SK-N-SH treated with all-trans-retinoic acid at 6 μM for 48 hours (cell line): Measurements from ENCODE around the gene CASP7.
A peak's percentile ranks its signal among the peaks of the same experiment; 100 is the strongest.

ENCODE experiments used
- ATAC-seq: fragments of 200-7000 bp; cut with Tn5 transposase; 3 replicates; pipeline ENCODE4 v1.9.1; 2020; ENCODE audit warnings: mild to moderate bottlenecking, moderate library complexity
- ARNTL ChIP-seq: fragments of 450-650 bp; formaldehyde crosslinking; IDR thresholded peaks from 2 replicates; pipeline ENCODE4 v1.5.0; 2020; ENCODE audit warnings: low read depth, mild to moderate bottlenecking, moderate library complexity, borderline replicate concordance
- BACH2 ChIP-seq: fragments of 250-450 bp; sonication (Bioruptor Pico); IDR thresholded peaks from 2 replicates; pipeline ENCODE4 v1.9.0; 2021; ENCODE audit warnings: mild to moderate bottlenecking, borderline replicate concordance
- CSDC2 ChIP-seq: fragments of 250-450 bp; sonication (Bioruptor Pico); IDR thresholded peaks from 2 replicates; pipeline ENCODE4 v1.5.0; 2020; ENCODE audit warnings: mild to moderate bottlenecking, moderate library complexity
- ESRRG ChIP-seq: fragments of 250-450 bp; sonication (Bioruptor Pico); IDR thresholded peaks from 2 replicates; pipeline ENCODE4 v1.6.1; 2021; ENCODE audit warnings: mild to moderate bottlenecking
- ISL1 ChIP-seq: fragments of 250-450 bp; sonication (Bioruptor Pico); IDR thresholded peaks from 2 replicates; pipeline ENCODE4 v2.1.2; 2022; ENCODE audit warnings: mild to moderate bottlenecking, moderate library complexity
- OSR1 ChIP-seq: fragments of 250-450 bp; sonication (Bioruptor Pico); IDR thresholded peaks from 2 replicates; pipeline ENCODE4 v1.8.0; 2022; ENCODE audit warnings: moderate library complexity, mild to moderate bottlenecking, inconsistent platforms
- RARB ChIP-seq: fragments of 250-450 bp; sonication (Bioruptor Pico); IDR thresholded peaks from 2 replicates; pipeline ENCODE4 v1.8.0; 2021; ENCODE audit warnings: mild to moderate bottlenecking, moderate library complexity
- SNAI2 ChIP-seq: fragments of 250-450 bp; sonication (Bioruptor Pico); IDR thresholded peaks from 2 replicates; pipeline ENCODE4 v1.5.0; 2020; ENCODE audit warnings: mild to moderate bottlenecking, moderate library complexity
- TCF4 ChIP-seq: fragments of 250-450 bp; sonication (Bioruptor Pico); IDR thresholded peaks from 2 replicates; pipeline ENCODE4 v1.8.0; 2021; ENCODE audit warnings: mild to moderate bottlenecking, moderate library complexity, borderline replicate concordance
- TOX ChIP-seq: fragments of 250-450 bp; sonication (Bioruptor Pico); IDR thresholded peaks from 2 replicates; pipeline ENCODE4 v1.8.0; 2021; ENCODE audit warnings: mild to moderate bottlenecking, moderate library complexity, borderline replicate concordance
- ZC3H10 ChIP-seq: fragments of 250-450 bp; sonication (Bioruptor Pico); IDR thresholded peaks from 2 replicates; pipeline ENCODE4 v1.5.1; 2021; ENCODE audit warnings: mild to moderate bottlenecking, moderate library complexity
- ZFP3 ChIP-seq: fragments of 250-450 bp; sonication (Bioruptor Pico); IDR thresholded peaks from 2 replicates; pipeline ENCODE4 v1.5.0; 2020; ENCODE audit warnings: mild to moderate bottlenecking, moderate library complexity
- ZFP30 ChIP-seq: fragments of 450-650 bp; formaldehyde crosslinking; IDR thresholded peaks from 2 replicates; pipeline ENCODE4 v1.5.0; 2022; ENCODE audit warnings: mild to moderate bottlenecking, moderate library complexity
- ZNF565 ChIP-seq: fragments of 450-650 bp; formaldehyde crosslinking; conservative IDR thresholded peaks from 2 replicates; pipeline ENCODE4 v1.5.0; 2020; ENCODE audit warnings: low read depth, mild to moderate bottlenecking, moderate library complexity
- ZNF8 ChIP-seq: fragments of 450-650 bp; formaldehyde crosslinking; IDR thresholded peaks from 2 replicates; pipeline ENCODE4 v1.5.0; 2020; ENCODE audit warnings: mild to moderate bottlenecking, moderate library complexity
- TF ChIP-seq, protein P1 (sequence below): fragments of 250-450 bp; sonication (Bioruptor Pico); IDR thresholded peaks from 2 replicates; pipeline ENCODE4 v1.8.0; 2021; ENCODE audit warnings: low read depth, mild to moderate bottlenecking, moderate library complexity, borderline replicate concordance
- TF ChIP-seq, protein P2 (sequence below): fragments of 250-450 bp; sonication (Bioruptor Pico); IDR thresholded peaks from 2 replicates; pipeline ENCODE4 v1.5.1; 2021; ENCODE audit warnings: mild to moderate bottlenecking, moderate library complexity
- TF ChIP-seq, protein P3 (sequence below): fragments of 250-450 bp; sonication (Bioruptor Pico); IDR thresholded peaks from 2 replicates; pipeline ENCODE4 v1.5.1; 2020; ENCODE audit warnings: low read depth, mild to moderate bottlenecking, moderate library complexity
- TF ChIP-seq, protein P4 (sequence below): fragments of 250-450 bp; sonication (Bioruptor Pico); IDR thresholded peaks from 2 replicates; pipeline ENCODE4 v1.5.0; 2020; ENCODE audit warnings: mild to moderate bottlenecking, moderate library complexity
- TF ChIP-seq, protein P5 (sequence below): fragments of 250-450 bp; sonication (Bioruptor Pico); IDR thresholded peaks from 2 replicates; pipeline ENCODE4 v1.8.0; 2020; ENCODE audit warnings: mild to moderate bottlenecking, moderate library complexity, borderline replicate concordance

CASP7 gene

DNA sequence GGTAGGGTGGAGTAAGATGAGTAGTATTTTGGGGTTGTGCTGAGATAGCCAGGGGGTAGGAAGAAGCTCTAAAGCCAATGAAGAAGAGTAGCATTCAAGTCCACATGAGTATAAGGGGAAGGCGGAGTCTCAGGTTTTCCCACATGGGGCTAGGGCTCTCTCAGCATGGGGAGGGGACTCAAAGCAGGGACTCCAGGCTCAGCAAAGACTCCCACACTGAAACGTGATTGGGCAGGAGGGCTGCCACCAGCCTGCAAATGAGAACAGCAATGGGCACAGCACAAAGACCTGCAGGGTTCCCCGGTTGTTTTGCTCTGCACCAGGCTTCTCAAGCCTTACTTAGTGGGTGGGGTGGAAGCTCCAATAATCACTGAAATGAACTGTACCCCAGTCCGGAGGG lies 14.4 kb upstream of the CASP7 start:
- no peak for TF ChIP-seq OSR1
- no peak for TF ChIP-seq ISL1
- TF ChIP-seq, protein P1, sequence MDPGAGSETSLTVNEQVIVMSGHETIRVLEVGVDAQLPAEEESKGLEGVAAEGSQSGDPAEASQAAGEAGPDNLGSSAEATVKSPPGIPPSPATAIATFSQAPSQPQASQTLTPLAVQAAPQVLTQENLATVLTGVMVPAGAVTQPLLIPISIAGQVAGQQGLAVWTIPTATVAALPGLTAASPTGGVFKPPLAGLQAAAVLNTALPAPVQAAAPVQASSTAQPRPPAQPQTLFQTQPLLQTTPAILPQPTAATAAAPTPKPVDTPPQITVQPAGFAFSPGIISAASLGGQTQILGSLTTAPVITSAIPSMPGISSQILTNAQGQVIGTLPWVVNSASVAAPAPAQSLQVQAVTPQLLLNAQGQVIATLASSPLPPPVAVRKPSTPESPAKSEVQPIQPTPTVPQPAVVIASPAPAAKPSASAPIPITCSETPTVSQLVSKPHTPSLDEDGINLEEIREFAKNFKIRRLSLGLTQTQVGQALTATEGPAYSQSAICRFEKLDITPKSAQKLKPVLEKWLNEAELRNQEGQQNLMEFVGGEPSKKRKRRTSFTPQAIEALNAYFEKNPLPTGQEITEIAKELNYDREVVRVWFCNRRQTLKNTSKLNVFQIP, result no peak
- no peak for TF ChIP-seq RARB (CRISPR knock-in tag)
- no peak for TF ChIP-seq TCF4 (CRISPR knock-in tag)
- TF ChIP-seq, protein P2, sequence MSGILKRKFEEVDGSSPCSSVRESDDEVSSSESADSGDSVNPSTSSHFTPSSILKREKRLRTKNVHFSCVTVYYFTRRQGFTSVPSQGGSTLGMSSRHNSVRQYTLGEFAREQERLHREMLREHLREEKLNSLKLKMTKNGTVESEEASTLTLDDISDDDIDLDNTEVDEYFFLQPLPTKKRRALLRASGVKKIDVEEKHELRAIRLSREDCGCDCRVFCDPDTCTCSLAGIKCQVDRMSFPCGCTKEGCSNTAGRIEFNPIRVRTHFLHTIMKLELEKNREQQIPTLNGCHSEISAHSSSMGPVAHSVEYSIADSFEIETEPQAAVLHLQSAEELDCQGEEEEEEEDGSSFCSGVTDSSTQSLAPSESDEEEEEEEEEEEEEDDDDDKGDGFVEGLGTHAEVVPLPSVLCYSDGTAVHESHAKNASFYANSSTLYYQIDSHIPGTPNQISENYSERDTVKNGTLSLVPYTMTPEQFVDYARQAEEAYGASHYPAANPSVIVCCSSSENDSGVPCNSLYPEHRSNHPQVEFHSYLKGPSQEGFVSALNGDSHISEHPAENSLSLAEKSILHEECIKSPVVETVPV (CRISPR knock-in tag), result no peak
- TF ChIP-seq CSDC2 (CRISPR knock-in tag), result no peak
- TF ChIP-seq ARNTL (CRISPR knock-in tag), result no peak
- TF ChIP-seq ZFP30, result no peak
- TF ChIP-seq, protein P3, sequence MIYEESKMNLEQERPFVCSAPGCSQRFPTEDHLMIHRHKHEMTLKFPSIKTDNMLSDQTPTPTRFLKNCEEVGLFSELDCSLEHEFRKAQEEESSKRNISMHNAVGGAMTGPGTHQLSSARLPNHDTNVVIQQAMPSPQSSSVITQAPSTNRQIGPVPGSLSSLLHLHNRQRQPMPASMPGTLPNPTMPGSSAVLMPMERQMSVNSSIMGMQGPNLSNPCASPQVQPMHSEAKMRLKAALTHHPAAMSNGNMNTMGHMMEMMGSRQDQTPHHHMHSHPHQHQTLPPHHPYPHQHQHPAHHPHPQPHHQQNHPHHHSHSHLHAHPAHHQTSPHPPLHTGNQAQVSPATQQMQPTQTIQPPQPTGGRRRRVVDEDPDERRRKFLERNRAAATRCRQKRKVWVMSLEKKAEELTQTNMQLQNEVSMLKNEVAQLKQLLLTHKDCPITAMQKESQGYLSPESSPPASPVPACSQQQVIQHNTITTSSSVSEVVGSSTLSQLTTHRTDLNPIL (CRISPR knock-in tag), result no peak
- no peak for TF ChIP-seq ZNF8 (CRISPR knock-in tag)
- TF ChIP-seq, protein P4, sequence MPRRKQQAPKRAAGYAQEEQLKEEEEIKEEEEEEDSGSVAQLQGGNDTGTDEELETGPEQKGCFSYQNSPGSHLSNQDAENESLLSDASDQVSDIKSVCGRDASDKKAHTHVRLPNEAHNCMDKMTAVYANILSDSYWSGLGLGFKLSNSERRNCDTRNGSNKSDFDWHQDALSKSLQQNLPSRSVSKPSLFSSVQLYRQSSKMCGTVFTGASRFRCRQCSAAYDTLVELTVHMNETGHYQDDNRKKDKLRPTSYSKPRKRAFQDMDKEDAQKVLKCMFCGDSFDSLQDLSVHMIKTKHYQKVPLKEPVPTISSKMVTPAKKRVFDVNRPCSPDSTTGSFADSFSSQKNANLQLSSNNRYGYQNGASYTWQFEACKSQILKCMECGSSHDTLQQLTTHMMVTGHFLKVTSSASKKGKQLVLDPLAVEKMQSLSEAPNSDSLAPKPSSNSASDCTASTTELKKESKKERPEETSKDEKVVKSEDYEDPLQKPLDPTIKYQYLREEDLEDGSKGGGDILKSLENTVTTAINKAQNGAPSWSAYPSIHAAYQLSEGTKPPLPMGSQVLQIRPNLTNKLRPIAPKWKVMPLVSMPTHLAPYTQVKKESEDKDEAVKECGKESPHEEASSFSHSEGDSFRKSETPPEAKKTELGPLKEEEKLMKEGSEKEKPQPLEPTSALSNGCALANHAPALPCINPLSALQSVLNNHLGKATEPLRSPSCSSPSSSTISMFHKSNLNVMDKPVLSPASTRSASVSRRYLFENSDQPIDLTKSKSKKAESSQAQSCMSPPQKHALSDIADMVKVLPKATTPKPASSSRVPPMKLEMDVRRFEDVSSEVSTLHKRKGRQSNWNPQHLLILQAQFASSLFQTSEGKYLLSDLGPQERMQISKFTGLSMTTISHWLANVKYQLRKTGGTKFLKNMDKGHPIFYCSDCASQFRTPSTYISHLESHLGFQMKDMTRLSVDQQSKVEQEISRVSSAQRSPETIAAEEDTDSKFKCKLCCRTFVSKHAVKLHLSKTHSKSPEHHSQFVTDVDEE (CRISPR knock-in tag), result no peak
- no peak for TF ChIP-seq ZC3H10 (CRISPR knock-in tag)
- no peak for TF ChIP-seq BACH2
- TF ChIP-seq SNAI2 (CRISPR knock-in tag), result no peak
- TF ChIP-seq, protein P5, sequence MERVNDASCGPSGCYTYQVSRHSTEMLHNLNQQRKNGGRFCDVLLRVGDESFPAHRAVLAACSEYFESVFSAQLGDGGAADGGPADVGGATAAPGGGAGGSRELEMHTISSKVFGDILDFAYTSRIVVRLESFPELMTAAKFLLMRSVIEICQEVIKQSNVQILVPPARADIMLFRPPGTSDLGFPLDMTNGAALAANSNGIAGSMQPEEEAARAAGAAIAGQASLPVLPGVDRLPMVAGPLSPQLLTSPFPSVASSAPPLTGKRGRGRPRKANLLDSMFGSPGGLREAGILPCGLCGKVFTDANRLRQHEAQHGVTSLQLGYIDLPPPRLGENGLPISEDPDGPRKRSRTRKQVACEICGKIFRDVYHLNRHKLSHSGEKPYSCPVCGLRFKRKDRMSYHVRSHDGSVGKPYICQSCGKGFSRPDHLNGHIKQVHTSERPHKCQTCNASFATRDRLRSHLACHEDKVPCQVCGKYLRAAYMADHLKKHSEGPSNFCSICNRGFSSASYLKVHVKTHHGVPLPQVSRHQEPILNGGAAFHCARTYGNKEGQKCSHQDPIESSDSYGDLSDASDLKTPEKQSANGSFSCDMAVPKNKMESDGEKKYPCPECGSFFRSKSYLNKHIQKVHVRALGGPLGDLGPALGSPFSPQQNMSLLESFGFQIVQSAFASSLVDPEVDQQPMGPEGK (CRISPR knock-in tag), result no peak
- TF ChIP-seq ZNF565 (CRISPR knock-in tag), result no peak
- ATAC-seq, result no peak

DNA sequence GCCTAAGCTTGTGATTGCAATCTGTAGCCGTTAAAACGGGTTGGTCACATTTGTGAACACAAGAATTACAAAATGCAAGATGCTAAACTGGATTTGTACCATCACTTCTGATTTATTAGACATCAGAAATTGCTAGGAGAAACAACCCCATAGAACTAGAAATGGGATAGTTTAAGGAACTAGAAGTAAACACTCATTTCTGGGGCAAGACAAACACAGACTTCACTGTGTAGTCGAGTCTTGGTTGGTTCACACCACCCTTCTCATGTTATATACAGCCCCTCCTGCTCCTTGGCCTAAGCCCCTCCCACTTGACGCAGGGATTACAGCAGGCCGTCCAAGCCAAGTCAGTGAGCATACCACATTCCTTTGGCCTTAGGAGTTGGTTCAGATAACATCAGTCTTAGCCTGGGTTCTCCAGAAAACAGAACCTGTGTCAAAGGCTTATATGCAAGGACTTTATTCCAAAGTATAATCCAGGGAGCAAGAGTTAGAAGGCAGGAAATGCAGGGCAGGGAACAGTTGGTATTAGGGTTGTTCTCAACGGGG lies 13.8 kb upstream of the CASP7 start:
- ATAC-seq, result peak; percentile 99
- TF ChIP-seq TOX, result no peak
- no peak for TF ChIP-seq ESRRG (CRISPR knock-in tag)
- TF ChIP-seq, protein P3 (CRISPR knock-in tag), result no peak
- no peak for TF ChIP-seq ZFP3 (CRISPR knock-in tag)
- no peak for TF ChIP-seq ZFP30
- TF ChIP-seq ARNTL (CRISPR knock-in tag), result no peak
- TF ChIP-seq, protein P5 (CRISPR knock-in tag), result no peak
- TF ChIP-seq, all 23 proteins: peak for 0
